Left cardiac atrium (tissue), 4 donors: ENCODE results near the gene PAK4. TPM values are rescaled to one million over a fixed set of nuclear protein-coding genes. Genes with fewer than 3 reads are reported as not detected.
"Not testable (repeated sequence)": the region's sequence is repeated elsewhere in the genome, so short reads cannot be mapped to it uniquely, and the experiment has no call there.

Source experiments
- ATAC-seq, 2 donors: fragments of 200-7000 bp; cut with Tn5 transposase; one replicate each; pipeline ENCODE4 v1.9.1; 2020; ENCODE audit warnings: mild to moderate bottlenecking in 2 of 2, moderate library complexity in 2 of 2
- DNase-seq: peaks from one replicate; pipeline ENCODE4 v3.0.0-alpha.2; 2020
- intact Hi-C, 2 donors: fragments of 100-400 bp; cut with DNase I; formaldehyde crosslinking; loops; one replicate each; pipeline versions ENCODE4 v1.14.1 to v1.15.1; 2022 to 2023
- total RNA-seq, 2 donors: library from RNA; stranded (reverse); fragmentation: NEBNext Ultra II Directional; extraction: Animal tissue kit (Norgen Biotek cat#: 25700); gene quantifications; one replicate each; pipeline ENCODE4 v1.2.1, GENCODE V29; 2021
- donor health status: DM: no; HTN: yes; CAD: no.
- donor health status: DM: no; HTN: yes; CAD: no; lungs with severe emphysema.
- donor health status: DM: yes; HTN: yes; CAD: no.
- donor health status: Dilated cardiomyopathy.

PAK4 gene
- total RNA-seq, 2 donors from 2014 or later, result 15.8 to 17.2 TPM

DNA sequence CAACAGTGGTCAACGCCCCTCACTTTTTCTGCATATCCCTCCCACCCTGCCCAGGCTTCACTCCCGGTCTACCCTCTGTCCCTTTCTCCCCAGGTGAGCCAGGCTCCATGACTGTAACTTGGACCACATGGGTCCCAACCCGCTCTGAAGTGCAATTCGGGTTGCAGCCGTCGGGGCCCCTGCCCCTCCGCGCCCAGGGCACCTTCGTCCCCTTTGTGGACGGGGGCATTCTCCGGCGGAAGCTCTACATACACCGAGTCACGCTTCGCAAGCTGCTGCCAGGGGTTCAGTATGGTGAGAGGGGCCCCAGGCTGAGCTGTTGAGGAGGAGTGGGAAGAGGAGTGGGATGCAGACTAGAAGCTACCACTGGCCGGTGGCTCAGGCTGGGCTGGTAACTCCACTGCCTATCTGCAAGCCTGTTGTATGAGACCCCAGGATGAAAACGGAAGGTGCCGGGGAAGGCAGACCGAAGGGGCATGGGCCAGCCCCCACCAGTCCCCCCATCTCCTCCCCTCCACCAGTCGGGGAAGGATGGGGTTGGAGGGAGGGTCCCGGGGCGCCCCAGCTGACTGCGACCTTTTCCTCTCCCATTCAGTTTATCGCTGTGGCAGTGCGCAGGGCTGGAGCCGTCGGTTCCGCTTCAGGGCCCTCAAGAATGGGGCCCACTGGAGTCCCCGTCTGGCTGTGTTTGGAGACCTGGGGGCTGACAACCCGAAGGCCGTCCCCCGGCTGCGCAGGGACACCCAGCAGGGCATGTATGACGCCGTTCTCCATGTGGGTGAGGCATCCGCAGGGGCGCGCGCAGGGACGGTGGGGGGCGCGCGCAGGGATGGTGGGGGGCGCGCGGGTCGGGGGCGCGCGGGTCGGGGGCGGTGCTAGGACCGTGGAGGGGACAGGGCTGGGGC, 27.0 kb upstream of the PAK4 start:
- ATAC-seq, result no peak
- intact Hi-C loops, result no loop called here

DNA sequence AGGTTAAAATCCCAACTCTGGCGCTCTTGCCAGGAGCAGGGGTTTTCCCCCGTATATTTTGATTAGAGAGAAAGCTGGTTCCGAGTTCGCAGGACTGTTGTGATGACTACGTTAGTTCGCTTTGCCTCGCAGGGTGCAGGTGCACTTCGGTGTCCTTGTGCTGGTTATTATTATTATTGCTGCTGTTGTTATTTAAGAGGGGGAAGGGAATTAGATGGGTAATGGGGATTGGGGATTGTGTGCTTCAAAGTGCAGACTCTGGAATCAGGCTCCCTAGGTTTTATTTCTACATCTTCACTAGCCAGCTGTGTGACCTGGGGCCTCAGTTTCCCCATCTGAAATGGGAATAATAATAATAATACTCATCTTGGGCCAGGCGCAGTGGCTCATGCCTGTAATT, 26.2 kb upstream of the PAK4 start:
- no peak for DNase-seq
- intact Hi-C loops, result no loop called here

More for the DNA sequence above, 27.0 kb upstream of the PAK4 start:
- DNase-seq, result no peak

GRCh38 chr19:39100500-39101166, 25.0 kb upstream of the PAK4 start:
- intact Hi-C loops, result no loop called here
- ATAC-seq (no peak), DNase-seq (no peak)

More for the DNA sequence above, 26.2 kb upstream of the PAK4 start:
- ATAC-seq, result no peak

GRCh38 chr19:39103151-39103550, 22.4 kb upstream of the PAK4 start:
- DNase-seq, result no peak
- intact Hi-C loops, result no loop called here
- ATAC-seq, result no peak

DNA sequence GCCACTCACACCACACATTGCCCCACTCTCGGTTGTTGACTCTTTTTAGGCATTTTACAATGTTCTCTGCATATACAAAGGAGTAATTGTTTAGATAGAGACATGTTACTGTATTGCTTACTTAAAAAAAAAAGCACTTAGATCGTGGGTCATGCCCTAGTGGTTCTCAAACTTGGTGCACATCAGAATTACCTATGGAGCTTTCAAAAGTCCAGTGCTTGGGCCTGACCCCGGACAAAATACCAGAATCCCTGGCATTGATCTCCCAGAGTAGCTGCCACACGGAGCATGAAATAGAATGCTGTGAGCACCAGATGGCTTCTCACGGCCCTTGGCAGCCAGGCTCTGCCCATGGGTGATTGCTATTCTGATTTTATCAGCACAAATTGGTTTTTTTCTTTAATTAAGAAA, 21.4 kb upstream of the PAK4 start:
- DNase-seq (no peak), ATAC-seq (no peak)
- intact Hi-C loops, result no loop called here

DNA sequence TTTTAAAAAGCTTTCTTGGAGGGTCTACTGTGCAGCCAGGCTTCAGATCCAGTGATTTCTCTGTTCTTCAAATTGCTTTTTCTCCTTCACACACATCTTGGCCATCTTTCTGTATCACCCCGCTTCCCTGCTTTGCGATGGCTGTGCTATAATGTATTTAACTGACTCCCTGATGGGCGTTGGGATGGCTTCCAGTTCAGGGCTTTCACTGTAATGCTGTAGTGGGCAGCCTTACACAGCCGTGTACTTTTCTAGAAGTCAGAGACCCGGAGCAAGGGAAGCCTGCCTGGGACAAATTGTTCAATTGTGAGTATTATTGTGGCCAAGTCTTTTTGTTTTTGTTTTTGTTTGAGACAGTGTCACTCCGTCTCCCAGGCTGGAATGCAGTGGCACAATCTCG, 19.4 kb upstream of the PAK4 start:
- ATAC-seq, result no peak
- intact Hi-C loops, result no loop called here

DNA sequence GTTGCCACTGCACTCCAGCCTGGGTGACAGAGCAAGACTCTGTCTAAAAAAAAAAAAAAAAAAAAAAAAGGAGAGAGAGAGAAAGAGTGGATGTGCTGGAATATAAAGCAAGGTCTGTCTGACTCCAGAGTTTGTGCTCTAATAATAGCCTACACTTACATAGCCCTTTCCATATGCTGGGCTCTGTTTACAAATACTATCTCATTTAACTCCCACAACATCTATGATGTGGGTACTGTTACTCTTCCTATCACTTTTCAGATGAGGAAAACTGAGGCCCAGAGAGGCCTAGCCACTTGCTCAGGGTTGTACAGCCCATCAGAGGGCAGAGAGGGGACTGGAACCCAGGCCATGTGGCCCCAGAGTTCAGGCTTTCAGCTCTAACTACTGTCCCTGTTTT, 15.9 kb upstream of the PAK4 start:
- DNase-seq (no peak), ATAC-seq (no peak)
- intact Hi-C loops, result loop anchor here in 1 of 2 donors (5.0 kb wide), 1 partner anchor 213 kb away; the partner anchor contains the start of gene LRFN1

More for the DNA sequence above, 19.4 kb upstream of the PAK4 start:
- no peak for DNase-seq

- ATAC-seq (peak; percentile 38 to 65), DNase-seq (peak; percentile 57)
- intact Hi-C loops, result loop anchor here in 1 of 2 donors (5.0 kb wide), 1 partner anchor 212 kb away; the partner anchor contains the start of gene LRFN1
Observed at GRCh38 chr19:39110263-39110967, 15.2 kb upstream of the PAK4 start.

DNA sequence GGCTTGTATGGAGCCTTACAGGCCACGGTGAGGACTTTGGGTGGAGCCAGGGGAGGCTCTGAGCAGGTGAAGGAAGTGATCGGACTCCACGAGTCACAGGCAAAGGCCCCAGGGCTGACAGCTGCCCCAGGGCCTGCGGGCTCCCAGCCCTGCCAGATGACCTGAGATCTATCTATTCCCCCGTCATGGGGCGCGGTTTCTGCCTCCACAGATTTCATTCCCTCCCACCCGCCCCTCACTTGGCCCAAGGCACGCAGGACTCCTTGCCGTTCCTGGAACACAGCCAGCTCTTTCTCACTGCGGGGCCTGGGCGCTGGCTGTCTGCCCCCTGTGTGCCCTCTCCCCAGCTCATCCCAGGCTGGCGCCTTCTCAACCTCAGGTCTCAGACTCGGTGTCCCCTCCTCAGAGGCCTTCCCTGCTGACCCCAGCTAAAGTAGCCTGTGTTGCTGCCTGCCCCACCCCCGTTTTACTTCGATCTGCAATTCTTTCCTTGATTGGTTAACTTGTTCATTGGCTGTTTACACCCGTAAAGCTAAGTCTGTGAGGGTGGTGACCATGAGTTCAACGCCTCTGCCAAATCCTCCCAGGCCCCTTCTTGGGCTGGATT, 13.9 kb upstream of the PAK4 start:
- ATAC-seq (peak in 1 of 2 donors; percentile 23), DNase-seq (no peak)
- intact Hi-C loops, result loop anchor here in 1 of 2 donors (5.0 kb wide), 1 partner anchor 211 kb away; the partner anchor contains the start of gene LRFN1

DNA sequence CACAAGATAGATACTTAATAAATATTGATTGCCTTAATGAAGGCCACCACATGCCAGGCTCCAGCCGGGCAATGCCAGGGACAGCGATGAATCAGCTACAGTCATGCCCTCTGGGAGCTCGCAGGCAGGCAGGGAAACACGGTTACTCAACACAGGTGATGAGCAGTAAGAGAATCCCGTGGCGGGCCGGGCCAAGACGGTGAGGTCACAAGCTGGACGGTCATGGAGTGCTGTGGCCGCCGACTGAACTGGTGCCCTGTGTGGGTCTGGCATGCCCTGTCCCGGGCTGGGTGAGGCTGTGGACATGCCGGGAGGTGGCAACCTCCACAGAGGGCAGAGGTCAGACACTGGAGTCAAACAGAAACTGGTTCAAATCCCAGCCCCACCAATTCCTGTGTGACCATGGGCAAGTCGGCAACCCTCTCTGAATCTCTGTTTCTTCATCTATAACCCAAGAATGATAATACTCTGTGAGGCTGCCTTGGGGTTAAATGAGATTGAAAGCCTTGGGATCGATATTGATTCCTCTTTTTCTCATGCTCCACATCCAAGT, 13.2 kb upstream of the PAK4 start:
- peak in 1 of 2 donors; percentile 85 for ATAC-seq
- DNase-seq, result peak; percentile 25
- intact Hi-C loops, result loop anchor here in 1 of 2 donors (5.0 kb wide), 1 partner anchor 210 kb away; the partner anchor contains the start of gene LRFN1

DNA sequence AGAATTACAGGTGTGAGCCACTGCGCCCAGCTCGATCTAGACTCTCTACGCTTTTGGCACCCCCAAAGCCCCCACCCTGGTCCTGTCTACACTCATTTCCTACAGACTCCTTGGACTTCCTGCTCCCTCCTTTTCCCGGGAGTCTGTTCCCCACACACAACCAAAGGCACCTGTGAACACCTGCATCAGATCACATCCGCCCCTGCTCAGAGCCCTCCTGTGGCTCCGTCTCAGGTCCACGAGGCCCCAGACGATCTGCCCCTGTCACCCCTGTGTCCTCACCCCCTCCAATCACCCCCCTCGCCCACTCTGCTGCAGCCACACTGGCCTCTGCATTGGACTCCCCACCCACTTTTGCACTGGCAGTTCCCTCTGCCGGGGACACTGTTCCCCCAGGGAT, 12.4 kb upstream of the PAK4 start:
- no peak for DNase-seq
- no peak for ATAC-seq
- intact Hi-C loops, result loop anchor here in 1 of 2 donors (5.0 kb wide), 1 partner anchor 209 kb away; the partner anchor contains the start of gene LRFN1

DNA sequence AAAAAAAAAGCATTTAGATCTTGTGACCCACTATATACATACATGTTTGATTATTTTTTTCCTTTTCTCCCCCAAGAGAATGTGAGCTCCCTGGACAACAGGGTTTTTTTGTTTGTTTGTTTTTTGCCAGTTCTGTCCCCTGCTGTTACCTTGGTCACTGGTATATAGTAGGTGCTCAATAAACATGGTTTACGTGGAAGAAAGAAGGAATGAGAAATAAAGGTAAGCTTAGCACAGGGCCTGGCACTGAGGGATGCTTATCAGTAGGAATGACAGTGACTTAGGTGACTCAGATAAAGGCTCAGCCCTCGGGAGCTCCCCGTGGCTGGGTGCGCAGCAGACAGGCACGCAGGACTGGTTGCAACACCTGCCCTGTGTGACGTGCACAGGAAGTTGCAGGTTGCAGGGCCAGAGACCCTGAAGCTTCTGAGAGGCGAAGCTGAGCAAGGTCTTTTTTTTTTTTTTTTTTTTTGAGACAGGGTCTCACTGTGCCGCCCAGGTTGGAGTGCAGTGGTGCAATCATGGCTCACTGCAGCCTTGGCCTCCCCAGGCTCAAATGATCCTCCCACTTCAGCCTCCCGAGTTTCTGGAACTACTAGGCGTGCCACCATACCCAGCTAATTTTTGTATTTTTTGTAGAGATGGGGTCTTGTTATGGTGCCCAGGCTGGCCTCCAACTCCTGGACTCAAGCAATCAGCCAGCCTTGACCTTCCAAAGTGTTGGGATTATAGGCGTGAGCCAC, 10.3 kb upstream of the PAK4 start:
- intact Hi-C loops, result no loop called here
- ATAC-seq (no peak), DNase-seq (no peak)

- ATAC-seq, DNase-seq, intact Hi-C loops: not testable (repeated sequence)
Observed at GRCh38 chr19:39117023-39117422, 8.6 kb upstream of the PAK4 start.

DNA sequence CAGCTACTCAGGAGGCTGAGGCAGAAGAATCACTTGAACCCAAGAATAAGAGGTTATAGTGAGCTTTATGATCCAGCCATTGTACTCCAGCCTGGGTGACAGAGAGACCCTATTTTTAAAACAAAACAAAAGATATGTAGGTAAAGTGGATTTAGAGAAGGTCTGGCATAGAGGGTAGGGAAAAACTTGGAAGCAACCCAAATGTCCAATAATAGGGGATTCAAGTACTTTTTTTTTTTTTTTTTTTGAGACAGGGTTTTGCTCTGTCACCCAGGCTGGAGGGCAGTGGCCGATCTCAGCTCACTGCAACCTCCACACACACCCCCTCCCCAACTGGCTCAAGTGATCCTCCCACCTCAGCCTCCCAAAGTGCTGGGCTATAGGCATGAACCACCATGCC, 5.8 kb upstream of the PAK4 start:
- DNase-seq, result no peak
- no peak for ATAC-seq
- intact Hi-C loops, result loop anchor here in 1 of 2 donors (2.0 to 5.0 kb wide), 2 partner anchors 67 to 209 kb away; no protein-coding TSS in a partner anchor

DNA sequence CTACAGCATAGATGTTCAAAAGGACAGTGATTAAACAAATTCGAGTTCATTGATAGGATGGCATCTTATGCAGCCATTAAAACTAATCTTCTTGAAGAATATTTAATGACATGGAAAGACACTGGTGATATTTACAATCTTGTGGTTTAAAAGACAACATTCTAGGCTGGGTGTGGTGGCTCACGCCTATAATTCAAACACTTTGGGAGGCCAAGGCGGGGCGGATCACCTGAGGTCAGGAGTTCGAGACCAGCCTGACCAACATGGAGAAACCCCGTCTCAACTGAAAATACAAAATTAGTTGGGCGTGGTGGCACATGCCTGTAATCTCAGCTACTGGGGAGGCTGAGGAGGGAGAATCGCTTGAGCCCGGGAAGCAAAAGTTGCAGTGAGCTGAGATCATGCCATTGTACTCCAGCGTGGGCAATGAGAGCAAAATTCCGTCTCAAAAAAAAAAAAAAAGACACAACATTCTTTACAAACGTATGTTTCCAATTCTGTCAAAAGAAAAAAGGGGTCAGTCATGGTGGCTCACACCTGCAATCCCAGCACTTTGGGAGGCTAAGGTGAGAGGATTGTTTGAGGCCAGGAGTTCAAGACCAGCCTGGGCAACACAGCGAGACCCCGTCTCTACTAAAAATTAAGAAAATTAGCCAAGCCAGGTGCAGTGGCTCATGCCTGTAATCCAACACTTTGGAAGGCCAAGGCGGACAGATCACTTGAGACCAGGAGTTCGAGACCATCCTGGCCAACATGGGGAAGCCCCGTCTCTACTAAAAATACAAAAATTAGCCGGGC, 2.5 kb upstream of the PAK4 start:
- intact Hi-C loops, result loop anchor here (1.0 to 5.0 kb wide), 3 partner anchors 64 to 205 kb away; no protein-coding TSS in a partner anchor
- DNase-seq (no peak), ATAC-seq (no peak)

DNA sequence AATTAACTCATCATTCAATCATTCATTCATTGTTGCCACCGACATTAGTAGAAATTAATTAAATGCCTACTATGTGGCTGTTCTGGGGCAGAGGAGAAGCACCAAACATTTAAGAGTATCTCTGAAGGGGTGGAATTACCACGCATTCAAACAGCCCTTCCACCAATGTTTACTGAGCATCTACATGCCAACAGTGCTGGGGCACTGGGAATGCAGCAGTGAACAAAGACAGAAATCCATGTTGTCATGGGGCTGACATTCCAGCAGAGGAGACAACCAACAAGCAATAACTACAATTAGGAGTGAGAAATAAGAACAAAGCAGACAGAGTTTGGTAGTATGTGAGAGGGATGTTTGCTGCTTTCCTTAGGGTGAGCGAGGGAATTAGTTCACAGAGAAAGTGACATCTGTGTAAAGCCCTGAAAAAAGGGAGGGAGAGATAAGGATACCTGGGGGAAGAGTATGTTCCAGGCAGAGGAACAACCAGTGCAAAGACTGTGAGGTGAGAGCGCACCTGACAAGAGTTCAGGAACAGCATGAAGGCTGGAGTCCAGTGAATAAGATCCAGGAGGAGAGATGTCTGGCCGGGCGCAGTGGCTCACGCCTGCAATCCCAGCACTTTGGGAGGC, 1.3 kb upstream of the PAK4 start:
- ATAC-seq, result no peak
- DNase-seq, result no peak
- intact Hi-C loops, result loop anchor here in 1 of 2 donors (5.0 kb wide), 1 partner anchor 63 kb away; no protein-coding TSS in a partner anchor

- ATAC-seq (no peak), DNase-seq (no peak)
- intact Hi-C loops, result no loop called here
Observed at GRCh38 chr19:39125199-39125553, 410 bp upstream of the PAK4 start.
